Inflammatory macrophage (primary cell): ENCODE data around the gene SLC6A19.
"Not testable (repeated sequence)": the region's sequence is repeated elsewhere in the genome, so short reads cannot be mapped to it uniquely, and the experiment has no call there.

Source experiments
- DNase-seq, 2 donors: peaks; one replicate each; pipeline ENCODE4 v3.0.0-alpha.2; 2020 to 2022
- total RNA-seq, 18 experiments: gene quantifications; one replicate each; lab custom pipeline; 2026; ENCODE audit warnings: mixed read lengths in 6 of 18, inconsistent platforms in 2 of 18; lab: John Stamatoyannopoulos, UW

Gene SLC6A19
- 0 to 0.32 (median 0.02) reads per million in 18 experiments for total RNA-seq

DNA sequence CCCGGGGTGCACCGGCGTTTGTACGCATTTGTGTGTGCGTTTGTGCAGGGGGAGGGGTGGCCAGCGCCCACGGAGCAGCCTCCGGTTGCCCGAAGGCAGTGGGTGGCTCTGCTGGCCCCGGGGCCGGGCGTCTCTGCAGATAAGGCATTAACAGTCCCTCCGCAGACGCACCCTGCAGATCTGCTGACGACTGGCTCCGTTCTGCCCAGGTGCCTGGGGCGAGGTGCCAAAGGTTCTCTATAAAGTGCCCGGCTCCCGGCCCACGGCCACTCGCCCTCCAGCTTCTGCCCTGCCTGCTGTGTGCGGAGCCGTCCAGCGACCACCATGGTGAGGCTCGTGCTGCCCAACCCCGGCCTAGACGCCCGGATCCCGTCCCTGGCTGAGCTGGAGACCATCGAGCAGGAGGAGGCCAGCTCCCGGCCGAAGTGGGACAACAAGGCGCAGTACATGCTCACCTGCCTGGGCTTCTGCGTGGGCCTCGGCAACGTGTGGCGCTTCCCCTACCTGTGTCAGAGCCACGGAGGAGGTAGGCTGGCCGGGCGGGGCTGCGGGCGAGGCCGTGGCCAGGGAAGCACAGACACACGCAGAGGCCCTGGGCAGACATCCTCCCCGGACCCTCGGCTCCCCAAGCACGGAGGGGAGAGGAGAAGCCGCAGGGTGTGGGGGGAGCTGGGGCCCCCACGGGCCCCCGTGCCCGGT, at the start of gene SLC6A19:
Gene SLC6A19 (plus strand): TSS at position 269 of the 699 bp plus-strand sequence. CDS start 56 bp downstream, at position 325.
- no peak for DNase-seq

DNA sequence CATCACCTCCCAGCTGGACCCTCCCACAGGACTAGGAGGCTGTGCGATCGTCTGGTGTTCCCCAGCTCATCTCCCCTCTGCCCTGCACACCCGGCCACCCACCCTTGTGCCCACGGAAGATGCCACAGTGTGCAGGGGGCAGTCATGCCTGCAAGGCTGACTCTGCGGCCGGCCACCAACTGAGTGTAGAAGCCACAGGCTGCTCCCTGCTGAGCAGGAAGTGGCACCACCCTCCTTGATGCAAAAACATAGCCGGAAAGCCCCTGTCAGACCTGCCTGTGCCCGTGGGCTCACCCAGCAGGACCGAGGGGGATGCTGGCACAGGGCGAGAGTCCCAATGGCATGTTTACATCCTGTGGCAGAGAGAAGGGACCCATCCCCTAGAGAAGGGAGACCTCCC, 49.2 kb upstream of the SLC6A19 start:
- no peak for DNase-seq

DNA sequence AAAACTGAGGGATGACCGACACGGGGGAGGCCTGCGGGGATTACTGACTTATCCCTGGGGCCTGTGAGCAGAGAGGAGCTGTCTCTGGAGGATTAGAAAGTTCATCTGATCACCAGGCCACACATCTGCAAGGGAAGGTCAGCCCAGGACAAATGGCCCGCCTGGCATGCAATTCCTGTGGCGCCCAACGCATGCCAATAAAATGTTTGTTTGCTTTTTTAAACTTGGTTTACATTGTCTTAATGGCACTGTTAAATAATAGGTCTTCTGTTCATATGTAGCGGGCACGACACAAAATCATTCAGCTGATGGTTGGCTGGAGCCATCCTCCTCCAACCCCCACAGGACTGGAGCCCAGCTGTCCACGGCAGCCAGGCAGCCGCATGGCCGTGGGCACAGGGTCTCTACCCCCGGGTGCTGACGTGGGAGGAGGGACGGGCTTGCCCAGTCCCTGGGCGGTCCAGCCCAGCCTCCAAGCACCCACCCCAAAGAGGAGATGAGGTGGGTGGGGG, 48.6 kb upstream of the SLC6A19 start:
- DNase-seq, result no peak

DNA sequence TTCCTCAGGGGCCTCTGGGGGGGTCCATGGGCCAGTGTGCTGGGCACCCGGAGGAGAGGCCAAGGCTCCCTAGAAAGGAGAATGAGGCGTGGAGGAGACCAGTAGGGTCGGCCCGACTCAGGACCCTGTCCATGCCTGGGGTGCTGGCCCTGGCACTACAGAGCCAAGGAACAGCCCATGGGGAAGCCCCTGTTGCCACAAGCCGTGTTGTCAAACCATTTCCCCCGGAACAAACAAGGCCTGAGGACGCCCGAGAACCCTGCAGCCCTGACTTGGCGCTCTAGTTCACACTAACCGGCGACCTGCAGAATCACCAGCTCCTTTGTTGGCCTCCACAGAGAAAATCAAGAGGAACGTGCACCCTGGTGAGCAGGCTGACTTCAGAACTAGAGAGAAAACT, 48.0 kb upstream of the SLC6A19 start:
- DNase-seq, result no peak

DNA sequence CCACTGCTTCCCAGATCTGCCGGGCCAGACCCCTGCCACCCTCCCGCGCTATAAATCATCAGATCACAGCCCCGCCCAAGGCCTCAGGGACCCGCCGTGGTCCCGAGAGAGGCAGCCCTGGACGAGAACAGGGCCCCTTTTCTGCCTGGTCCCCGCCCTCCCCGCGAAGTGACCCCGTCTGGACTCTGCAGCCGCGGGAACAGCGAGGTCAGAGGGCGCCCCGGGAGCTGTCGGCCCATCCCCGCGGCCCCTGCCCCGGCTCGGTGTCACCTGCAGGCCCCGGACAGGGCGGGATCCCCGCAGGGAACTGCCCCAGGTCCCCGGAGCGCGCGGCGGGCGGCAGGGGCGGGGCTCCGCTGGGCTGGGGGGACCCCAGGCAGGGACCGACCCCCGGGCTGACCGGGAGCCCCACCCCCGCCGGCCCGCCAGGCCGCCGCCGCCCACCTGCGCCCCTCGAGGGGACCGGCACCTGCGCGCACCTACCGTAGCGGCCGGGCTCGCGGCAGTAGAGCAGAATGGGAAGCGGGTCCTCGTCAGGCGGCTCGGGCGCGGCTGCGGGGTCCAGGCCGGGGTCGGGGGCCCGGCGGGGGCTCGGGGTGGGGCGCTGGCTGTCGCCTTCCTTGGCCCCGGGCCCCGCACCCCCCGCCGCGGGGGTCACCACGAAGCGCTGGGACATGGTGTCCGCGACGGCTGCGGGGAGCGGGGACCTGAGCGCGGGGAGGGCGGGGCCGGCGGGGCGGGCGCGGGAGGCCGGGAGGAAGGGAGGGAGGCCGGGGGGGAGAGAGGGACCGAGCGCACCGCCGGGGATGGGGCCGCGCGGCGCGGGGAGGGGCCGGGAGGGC, 46.0 kb upstream of the SLC6A19 start:
- no peak for DNase-seq

DNA sequence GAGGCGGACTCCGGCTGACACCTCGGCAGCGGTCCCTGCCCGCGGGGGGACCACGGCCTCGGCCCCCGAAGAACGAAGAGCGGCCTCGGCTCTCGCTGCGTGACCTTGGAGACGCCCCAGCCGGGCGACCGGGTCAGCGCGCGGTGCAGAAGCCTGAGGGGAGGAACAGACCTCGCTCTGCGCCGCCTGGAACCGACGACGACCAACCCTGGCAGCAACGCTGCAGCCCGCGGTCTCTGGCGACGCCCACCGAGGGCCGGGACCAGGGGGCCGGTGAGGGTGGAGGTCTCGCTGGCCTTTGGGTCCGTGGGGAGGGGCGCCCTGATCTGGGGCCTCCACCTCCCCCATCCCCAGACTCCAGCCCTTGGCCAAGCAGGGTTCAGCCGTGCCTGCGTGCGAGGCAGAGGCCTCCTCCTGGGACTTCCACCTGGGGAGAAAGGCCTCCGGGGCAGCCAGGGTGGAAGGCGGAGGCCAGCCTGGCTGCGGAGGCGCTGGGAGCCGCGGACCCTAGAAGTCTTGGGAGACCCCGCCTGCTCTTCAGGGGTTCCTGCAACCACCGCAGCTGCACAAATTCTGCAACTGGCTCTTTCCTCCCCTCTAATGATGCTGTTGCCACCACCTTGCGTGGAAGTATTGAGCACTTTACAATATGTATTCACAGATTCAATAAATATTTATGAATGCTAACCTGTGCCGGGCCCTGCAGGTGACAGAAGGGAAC, 45.2 kb upstream of the SLC6A19 start:
- no peak for DNase-seq

DNA sequence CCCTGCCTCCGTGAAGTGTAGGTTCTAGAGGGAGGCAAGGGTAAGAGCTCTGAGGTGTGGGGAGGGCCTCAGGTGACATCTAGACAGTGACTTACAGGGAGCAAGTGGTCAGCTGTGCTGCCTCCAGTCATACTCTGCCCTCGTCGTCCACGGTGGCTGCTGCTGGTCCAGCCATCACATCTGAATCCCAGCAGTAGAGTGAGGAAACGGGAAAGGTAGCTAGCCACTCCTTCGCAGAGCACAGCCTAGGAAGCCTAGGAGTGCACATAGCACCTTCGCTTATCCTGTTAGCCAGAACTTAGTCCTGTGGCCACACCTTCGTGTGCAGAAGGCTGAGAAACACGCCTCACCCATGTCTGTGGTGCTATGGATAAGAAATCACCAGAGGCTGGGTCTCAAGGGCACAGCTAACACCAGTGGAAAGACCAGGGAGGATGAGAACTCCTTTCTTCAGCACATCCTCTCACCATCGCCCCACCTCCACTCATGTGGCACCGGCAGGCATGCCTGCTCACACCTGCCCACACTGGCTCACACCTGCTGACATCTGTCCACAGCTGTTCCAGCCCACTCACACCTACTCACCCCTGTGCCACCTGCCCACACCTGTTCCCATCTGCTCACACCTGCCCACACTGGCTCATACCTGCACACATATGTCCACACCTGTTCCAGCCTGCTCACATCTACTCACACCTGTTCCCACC, 44.5 kb upstream of the SLC6A19 start:
- DNase-seq, result no peak

DNA sequence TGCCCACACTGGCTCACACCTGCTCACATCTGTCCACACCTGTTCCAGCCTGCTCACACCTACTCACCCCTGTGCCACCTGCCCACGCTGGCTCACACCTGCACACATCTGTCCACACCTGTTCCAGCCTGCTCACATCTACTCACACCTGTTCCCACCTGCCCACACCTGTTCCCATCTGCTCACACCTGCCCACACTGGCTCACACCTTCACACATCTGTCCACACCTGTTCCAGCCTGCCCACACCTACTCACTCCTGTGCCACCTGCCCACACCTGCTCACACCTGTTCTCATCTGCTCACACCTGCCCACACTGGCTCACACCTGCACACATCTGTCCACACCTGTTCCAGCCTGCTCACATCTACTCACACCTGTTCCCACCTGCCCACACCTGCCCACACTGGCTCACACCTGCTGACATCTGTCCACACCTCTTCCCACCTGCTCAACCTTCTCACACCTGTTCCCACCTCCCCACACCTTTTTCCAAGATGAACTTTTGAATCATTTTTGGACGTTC, 43.9 kb upstream of the SLC6A19 start:
- DNase-seq, result not testable (repeated sequence)

DNA sequence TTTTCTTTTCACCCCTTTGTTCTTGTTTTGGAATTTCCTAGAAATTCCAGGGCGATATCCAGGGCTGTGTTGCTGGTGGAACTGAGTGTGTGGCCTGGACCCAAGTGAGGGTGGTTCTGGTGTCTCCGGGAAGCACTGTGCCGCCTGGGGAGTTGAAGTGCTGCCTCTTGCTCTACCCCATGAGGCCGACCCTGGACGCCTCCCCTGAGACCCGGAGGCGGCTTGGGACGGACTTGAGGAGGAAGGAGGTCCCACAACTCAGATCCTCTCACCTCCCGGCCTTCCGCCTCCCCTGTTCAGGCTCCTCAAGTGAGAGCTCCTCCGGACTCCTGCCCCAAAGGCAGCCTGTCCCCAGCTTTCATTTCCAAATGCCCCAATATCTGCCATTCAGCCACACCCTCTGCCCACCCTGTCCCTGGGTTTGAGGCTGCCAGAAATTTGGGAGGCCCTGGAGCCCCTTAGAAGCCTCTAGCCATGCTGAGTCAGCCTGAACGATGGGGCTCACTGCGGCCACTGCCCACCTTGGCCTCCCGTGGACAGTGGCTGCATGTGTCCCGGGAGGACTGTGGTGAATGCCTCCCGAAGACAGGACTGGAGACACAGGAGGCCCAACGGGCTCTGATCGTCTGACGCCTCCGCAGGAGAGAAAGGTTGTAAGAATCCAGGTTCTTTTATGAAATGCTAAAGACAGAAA, 42.6 kb upstream of the SLC6A19 start:
- no peak for DNase-seq

DNA sequence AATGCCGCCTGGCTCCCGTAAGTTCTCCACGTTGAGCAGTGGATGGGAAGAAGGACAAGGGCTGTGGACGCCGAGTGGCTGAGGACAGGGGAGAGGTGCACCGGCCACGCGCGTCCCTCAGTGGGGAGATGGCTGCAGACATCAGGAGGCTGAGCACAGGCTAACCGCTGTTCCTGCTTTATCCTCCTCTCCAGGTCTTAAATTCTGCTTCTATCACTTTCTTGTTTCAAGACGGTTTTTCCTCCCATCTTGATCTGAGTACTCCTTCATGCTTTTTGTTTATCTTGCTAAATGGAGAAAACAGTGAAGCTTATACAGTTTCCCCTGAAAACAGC, 42.1 kb upstream of the SLC6A19 start:
- no peak for DNase-seq

DNA sequence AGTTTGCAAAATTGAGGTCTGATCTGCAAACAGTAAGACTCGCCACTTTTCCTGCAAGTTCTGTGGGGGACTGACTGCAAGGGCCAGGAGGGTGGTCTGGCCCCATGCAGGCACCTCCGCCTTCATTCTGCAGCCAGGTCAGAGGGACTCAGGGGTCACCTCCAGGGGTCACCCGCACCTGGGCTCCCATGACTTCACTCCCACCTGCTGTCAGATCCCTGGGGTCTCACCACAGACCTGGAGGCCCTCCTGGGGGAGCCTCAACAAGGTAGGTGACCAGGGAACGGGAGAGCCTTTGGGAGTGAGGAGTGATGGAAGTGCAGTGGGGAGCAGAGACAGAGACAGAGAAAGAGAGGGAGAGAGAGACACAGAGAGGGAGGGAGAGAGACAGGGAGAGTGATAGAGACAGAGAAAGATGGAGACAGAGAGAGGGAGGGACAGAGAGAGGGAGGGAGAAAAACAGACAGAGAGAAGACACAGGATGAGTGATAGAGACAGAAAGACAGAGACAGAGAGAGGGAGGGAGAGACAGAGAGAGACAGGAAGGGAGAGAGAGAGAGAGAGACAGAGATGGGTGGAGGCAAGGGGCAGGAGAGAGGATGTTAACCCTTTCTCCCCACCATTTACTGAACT, 41.5 kb upstream of the SLC6A19 start:
- no peak for DNase-seq

DNA sequence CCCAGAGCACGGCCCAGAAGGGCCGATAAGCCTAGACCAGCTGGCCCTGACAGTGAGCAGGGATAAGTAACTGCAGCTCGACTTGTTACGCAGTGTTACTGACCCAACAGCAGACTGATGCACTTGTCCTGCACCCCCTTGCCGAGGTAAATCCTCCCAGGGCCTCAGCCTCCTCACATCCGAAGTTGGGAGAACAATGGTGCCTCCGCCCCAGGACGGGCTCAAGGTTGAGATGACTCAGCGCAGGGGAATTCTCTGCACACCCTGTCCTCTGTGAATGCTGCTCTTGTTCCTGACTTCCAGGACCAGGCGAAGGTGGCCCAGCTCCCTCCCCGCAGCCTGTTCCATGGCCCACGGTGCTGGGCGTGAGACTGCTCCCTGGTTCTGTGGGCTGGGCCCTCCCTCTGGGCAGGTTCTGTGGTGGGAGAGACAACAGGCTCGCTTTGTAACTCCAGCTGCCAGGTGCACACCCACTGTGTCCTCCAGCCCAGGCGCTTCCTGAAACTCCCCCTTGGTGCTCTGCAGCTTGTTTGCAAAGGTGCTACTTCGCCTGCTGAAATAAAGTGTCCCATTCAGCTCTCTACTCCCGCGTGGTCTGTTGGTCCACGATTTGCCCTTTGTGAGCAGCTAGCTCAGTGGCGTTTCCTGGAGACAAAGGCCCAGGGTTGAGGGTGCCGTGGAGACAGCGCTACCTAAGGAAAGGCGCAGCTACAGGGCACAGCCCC, 40.1 kb upstream of the SLC6A19 start:
- no peak for DNase-seq

DNA sequence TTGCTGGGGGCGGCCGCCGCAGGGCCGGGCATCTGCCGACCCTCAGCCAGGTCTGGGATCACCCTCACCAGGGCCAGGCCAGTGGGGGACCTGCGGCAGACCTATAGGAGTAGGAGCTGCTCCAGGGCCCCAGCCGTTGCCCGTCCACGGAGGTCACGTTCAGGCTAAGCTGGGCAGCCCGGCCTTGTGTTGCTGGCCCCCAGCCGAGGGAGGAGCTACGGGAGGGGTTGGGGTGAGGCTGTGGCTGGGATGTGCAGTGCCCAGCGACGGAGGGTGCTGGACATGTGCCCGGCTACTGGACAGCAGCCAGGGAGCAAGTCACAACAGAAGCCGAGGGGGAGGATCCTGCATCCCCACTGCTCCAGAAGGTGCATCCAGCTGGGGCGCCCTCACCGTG, 39.6 kb upstream of the SLC6A19 start:
- no peak for DNase-seq

DNA sequence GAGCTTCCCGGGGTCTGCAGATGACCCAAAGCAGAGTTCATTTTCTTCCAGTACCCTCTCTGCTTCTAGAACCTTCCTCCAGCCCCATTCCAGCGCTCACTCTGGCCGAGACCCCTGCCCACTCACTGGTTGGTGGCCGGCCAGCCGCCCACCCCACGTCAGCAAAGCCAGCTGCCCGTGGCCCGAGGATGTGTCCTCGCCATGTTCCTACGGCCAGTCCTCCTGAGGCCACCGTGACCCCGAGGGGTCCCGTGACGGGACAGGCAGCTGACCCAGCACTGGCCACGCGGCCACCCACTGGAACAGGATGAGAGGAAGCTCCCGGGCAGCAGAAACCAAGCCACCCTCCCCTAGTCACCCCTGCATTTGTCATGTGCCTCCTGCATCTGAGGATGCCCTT, 39.1 kb upstream of the SLC6A19 start:
- DNase-seq, result no peak

DNA sequence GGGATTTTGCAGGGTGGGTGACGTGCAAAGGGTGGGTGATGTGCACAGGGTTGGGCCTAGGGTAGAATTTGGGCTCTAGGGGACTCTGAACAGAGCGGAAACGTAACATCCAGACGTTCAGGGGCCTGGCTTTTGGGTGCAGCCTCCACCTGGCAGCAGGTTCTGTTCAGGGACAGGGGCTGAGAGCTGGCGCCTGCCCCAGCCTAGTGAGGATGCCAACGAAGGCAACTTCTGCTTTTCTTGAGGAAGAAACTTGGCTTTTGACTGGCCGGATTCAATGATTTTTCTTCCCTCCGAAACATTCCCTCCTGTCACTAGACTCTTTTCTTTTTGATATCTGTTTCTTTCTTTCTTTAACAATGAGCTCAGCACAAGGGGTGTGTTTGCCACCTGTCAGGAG, 38.6 kb upstream of the SLC6A19 start:
- DNase-seq, result peak in 1 of 2 donors; percentile 18

DNA sequence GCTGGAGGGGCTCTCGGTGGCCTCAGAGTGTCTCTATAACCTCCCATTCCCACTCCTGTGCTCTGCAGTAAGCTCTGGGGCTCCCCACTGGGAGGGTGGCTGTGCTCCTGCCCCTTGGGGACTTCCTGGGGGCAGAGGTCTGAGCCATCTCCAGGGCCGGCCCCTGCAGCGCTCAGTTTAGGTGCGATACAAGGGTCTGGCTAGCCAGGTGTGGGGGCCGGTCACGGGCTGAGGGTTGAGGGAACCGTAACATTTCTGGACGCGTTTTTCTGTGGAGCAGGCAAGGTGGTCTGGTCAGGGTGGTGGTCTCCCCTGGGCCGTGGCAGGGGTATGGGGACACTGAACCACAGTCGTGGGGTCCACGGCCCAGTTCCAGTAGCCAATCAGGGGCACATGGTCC, 38.0 kb upstream of the SLC6A19 start:
- DNase-seq, result no peak

DNA sequence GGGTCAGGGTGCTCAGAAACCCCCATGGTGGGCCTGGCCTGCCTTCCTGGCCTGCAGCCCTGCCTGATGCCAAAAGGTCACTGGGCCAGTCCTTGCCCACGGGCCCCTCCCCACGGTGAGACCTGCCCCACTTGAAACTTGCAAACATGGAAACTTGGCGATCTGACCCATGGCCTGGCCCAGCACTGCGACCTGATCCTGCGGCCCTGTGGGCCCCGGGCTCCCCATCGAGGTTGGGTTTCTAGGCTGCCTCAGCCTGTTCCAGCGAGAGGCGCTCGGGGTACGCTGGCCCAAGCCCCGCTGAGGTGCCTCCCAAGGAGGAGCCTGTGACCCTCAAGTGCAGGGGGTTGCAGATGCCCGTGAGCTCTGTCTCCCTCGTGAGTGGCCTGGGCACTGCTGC, 37.5 kb upstream of the SLC6A19 start:
- DNase-seq, result no peak

DNA sequence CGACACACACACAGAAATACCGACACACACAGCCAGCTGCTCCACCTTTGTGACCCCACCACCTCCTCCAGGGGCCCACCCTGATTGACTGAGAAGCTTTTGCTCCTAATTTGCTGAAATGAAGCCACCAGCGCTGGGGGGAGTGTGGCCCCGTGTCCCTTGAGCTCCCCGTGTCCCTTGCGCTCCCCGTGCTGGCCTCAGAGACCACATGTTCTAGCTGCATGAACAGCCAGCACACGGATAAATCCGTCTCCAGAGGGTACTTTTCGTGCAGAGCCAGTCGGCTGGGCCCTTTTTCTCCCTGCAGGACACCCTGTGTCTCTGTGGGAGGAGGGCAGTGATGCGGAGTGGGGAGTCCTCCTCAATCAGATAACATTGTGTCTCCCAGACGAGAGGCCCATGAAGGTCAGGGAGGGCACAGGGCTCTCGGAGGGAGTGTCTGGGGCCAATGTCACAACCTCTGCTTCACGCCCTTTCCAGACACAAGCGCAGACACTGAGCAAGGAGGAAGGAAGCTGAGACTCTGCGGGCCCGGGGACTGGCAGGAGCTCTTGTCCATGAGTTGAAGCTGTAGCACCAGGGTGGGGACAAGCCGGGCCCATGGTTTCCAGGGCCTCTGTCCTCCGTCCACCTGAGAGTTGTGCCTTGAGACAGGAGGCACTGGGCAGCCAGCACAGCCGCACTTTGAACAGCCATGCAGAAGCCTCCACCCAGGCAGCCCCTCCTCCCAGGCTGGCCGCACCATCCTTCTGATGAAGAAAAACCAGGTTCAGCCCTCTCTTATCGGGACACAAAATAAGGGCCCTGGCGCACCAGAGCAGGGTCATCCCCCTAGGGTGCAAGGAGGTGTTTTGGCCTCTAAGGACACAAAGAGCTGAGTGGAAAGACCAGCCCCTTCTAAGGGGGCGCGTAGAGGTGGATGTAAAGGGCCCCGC, 36.4 kb upstream of the SLC6A19 start:
- peak; percentile 3 to 11 for DNase-seq

DNA sequence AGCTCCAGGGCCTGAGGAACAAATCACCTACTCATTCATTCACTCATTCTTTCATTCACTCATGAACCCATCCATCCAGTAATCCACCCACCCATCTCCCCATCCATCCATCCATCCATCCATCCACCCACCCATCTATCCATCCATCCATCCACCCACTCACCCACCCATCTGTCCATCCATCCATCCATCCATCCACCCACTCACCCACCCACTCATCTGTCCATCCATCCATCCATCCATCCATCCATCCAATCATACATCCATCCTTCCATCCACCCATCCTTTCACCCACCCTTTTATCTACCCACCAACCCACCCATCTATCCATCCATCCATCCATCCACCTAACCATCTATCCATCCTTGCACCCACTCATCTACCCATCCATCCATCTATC, 35.5 kb upstream of the SLC6A19 start:
- DNase-seq, result no peak
